ENCODE results near the gene OSCAR.
A peak's percentile ranks its signal among the peaks of the same experiment; 100 is the strongest.

OSCAR gene, protein sequence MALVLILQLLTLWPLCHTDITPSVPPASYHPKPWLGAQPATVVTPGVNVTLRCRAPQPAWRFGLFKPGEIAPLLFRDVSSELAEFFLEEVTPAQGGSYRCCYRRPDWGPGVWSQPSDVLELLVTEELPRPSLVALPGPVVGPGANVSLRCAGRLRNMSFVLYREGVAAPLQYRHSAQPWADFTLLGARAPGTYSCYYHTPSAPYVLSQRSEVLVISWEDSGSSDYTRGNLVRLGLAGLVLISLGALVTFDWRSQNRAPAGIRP

DNA sequence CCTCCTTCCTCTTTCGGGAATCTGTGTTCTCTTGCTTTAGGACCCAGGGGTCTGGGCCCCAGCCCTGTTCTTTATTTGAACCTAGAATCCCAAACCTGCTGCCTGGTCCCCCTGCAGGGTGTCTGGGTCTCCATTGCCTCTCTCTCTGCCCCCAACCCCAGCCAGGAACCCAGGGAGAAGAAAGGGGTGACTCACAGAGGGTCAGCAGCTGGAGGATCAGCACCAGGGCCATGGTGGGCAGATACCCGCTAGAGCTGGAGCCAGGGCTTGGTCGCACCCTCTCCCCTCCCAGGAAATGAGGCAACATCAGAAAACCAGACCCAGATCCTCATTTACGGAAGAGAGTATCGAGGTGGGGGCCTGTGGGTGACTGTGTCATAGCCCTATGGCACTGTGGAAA is at the start of gene OSCAR:
Gene OSCAR (minus strand): TSS at position 243 of the 400 bp plus-strand sequence. CDS start 11 bp downstream, at position 232.
- no peak for DNase-seq (ENCODE audit: low read depth)

DNA sequence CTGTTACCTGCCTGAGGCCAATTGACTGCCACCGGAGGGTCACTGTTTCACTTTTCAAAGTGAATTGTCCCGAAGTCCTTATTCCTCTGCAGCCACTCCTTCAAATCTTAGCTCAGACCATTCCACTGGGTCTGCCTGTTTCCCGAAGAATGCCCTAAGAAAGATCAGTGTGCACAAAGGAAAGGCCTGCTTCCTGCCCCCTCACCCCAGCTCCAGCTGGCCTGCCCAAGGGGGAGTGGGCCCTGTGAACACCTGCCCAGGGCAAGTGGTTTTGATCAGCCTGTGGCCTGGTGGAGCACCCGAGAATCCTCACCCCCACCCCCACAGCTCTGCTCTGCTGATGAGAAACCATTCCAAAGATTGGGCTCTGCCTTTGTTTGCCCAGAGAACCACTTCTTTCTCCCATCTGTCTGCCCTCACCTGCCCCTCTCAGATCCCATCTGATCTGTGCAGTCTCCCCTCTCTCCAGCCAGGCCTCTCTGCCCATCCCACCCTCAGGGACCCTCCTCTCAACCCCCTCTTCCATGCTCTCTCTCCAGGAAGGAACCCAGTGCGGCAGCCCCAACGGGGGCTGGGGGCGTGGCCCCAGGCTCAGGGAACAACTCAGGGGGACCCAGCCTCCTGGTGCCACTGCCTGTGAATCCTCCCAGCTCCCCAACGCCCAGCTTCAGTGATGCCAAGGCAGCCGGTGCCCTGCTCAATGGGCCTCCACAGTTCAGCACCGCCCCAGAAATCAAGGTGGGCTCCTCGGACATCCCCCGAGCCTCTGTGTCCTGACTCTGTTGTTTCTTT is 48.6 kb upstream of the OSCAR start:
- no peak for DNase-seq (ENCODE audit: low read depth)

DNA sequence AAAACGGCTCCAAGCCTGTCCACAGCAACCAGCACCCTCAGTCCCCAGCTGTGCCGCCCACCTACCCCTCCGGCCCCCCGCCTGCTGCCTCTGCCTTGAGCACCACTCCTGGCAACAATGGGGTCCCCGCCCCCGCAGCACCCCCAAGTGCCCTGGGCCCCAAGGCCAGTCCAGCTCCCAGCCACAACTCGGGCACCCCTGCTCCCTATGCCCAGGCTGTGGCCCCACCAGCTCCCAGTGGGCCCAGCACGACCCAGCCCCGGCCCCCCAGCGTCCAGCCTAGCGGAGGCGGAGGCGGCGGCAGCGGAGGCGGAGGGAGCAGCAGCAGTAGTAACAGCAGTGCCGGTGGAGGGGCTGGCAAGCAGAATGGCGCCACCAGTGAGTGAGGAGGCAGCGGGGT is 47.6 kb upstream of the OSCAR start:
- no peak for DNase-seq (ENCODE audit: low read depth)

DNA sequence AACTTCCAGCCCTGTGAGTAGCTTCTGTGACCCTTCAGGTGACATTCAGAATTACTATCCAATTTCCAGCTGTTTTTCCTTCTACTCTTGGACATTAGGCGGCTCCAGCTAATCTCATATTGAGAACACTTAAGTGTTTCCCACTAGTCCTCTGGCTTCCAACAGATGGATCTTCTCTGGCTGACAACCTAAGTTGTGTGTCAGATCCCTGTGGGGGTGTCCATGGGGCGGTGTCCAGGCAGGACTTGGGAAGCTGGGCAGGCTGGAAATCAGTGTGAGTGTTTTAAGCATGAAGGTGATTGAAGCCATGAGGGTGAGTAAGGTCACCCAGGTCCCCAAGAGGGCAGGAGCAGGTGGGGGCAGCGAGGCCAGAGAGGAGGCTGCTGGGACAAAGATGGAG is 47.1 kb upstream of the OSCAR start:
- no peak for DNase-seq (ENCODE audit: low read depth)

DNA sequence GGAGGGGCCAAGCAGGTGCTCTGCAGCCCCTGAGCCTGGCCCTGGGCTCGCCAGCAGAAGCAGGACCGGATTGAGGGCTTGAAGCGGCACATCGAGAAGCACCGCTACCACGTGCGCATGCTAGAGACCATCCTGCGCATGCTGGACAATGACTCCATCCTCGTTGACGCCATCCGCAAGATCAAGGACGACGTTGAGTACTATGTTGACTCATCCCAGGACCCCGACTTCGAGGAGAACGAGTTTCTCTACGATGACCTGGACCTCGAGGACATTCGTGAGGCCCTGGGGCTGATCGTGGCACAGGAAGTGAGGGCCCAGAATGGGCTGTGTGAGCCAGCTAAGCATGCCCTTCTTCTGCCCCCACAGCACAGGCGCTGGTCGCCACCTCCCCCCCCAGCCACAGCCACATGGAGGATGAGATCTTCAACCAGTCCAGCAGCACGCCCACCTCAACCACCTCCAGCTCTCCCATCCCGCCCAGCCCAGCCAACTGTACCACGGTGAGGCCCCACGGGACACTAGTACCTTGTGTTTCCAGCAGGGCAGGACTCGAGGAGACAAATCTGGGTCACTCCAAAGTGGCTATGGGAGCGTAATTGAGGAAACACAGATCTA is 45.0 kb upstream of the OSCAR start:
- no peak for DNase-seq (ENCODE audit: low read depth)

DNA sequence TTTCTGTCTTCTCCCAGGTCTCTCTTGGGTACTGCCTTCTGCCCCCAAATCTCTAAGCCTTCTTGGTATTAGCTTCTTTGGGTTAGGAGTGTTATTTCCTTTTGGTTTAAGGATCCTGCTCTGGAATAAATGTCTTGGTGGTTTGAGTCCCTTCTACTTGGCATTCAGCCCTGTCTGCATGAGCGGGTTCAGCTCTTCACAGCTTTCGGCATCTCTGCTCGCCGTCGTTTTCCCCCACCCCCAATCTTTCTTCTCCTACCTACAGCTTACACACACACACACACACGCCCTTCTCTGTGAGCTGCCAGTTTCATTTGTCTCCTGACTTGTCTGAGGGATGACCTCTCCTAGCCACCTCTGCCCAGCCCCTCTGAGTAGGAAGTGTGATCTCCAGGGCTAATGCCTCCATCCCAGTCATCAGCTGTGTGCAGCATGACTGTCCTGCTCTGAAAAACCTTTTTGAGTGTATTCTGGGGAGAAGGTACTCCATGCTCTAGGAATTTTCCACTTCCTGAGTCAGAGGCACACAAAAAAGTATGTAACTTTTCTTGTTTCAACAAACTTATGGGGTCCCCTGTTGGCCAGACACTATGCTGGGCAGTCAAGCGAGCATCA is 41.7 kb upstream of the OSCAR start:
- DNase-seq (ENCODE audit: low read depth), result no peak

DNA sequence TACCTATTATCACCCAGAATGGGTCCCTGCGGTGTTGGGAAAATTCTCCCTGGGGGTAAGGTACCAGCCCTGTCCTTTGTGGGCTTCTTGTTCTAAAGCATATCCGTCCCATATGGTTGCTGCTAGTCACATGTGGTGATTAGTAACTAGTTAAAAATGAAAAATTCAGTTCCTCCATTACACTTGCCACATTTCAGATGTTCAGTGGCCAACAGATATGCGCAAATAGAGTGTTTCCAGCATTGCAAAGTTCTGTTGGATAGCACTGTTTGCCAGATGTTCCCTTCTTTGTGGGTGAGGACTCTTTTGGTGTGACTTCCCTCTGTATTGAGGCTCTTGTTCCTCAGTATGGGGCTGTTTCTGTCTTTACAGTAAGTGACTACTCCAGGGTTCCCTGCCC is 40.8 kb upstream of the OSCAR start:
- DNase-seq (ENCODE audit: low read depth), result no peak

DNA sequence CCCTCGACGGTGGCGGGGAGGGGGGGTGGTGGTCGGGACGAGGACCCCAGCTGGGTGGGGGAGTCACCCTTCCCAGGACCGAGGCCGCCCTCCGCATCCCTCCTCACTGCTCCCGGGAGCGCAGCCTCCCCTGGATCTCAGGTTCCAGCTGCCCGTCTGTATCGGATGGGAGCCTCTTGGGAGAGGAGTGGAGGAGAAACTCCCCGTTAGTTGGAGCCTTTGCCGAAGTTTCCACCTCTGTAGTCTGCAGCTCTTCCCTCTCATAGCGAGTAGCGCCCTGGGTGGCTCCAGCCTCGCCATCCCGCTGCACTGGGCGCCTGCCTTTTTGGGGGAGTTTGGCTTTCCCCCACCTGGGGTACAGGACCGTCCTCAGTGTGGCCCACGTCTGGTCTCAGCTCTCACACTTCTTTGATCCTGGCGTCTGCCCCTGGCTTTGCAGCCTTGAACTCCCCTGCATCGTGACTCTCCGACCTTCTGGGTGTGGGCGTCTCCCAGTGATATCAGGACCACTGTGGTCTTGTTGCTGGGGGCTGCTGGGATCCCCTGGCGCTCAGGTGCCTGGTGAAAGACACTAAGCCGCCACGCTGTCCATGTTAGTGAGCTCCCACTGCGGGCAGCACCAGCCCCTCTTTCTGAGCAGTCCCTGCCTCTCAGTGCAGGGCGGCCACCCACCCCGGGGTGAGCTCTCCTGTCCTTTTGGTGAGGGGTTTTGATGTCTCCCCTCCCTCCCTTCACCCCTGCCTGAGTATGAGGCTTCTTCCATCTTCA is 38.1 kb upstream of the OSCAR start:
- no peak for DNase-seq (ENCODE audit: low read depth)

DNA sequence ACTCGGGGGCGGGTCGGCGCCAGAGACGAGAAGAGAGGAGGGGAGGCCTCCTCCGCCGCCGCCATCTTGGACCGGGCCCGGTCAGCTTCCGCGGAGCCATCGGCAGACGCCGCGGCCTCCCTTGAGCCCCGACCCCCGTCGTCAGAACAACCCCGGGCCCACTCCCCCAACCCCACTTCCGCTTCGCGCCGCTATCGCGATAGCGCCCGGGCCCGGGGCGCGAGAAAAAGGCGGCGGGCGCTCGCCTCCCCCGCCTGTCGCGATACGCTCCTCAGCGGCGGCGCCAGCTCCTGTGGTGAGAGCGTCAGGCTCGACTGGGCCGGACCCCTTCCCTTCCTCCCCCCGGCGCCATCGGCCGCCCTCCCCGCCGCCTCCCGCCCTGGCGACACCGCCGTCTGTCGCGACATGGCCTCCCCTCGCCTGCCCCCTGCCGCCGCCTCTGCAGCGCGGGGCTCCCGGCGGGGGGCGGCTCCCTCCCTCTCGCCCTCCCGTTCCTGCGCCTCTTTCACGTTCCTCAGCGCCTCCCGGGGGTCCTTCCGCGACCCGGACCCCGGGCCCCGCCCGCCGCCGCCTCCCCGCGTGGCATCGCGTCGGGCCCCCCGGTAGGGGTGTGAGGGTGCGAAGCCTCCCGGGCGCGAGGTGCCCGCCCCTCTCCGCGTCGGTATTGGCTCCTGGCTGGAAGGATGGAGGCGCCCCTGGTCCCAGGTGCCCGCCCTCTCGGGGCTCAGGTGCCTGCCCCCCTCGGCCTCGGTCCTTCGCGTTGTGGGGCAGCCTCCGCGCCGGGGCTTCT is 37.3 kb upstream of the OSCAR start, which contains the start of gene CNOT3:
Gene CNOT3 (plus strand): TSS at position 64 of the 790 bp plus-strand sequence. CDS start 5,217 bp downstream, outside the sequence.
- no peak for DNase-seq (ENCODE audit: low read depth)

DNA sequence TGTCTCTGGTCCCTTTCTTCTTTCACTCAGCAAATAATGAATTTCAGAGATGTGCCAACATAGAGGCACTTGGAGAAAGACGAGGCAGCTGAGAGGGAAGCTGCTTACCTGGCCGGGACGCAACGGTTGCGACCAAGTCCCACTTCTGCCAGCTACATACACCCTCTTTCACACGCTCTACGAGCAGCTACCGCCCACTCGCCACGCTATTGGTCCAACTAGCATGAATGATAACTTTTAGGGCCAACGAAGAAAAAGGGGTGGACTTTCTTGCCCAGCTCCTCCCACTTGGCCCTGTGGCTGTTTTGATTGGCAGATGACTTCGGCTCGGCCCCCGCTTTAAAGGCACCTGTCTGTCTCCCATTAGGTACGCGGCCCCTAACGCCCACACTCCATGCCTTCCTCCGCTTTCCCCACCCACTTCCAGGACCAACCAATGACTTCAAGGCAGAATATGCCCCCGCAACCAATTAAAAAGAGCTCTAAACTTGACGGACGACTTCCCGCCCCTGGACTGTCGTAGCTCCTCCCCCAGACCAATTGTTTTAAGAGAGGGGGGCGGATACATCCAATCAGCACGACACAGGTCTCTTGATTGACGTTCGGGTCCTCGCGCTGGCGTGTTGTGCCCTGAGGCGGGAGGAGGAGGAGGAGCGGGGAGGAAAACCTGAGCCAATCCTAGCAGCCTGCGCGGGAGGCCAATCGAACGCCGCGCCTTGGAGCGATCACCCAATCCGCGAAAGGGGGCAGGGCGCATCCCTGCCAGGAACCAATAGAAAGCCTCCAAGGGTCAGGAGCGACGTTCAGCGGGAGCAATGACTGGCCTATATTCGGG is 36.5 kb upstream of the OSCAR start:
- peak; percentile 100 for DNase-seq (ENCODE audit: low read depth)

DNA sequence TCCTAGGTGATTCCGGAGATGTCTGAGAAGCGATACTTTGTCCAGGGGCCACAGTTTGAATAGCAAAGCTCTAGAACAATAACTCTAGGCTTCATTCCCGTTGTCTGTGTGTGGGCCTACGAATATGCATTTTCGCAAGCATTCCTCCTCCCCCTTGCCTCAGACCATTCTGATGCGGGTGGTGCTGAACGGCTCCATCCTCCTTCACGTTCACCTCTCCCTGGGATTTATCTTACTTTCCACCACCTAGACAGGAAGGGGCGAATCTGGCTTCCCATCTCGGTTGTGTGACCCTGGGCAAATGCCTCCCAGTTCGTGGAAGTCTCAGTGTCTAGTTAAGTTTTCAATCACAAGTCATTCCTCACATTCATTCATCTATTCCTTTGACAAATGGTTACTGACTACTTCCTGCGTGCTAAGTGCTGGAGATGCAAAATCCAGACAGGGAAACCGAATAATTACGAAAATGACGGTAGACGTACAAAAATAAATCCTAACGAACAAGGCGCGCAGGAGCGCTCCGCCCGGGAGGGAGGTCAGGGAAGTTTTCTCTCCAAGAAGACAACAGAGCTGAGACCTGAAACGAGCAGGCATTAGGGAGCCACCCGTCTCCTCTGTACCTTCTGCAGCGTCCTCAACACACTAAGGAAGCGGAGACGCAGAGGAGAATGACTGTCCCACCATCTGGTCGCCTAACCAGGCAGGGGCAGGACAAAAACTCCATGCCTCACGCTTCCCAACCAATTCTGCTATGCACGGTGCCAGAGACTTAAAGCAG is 35.7 kb upstream of the OSCAR start:
- DNase-seq (ENCODE audit: low read depth), result no peak

DNA sequence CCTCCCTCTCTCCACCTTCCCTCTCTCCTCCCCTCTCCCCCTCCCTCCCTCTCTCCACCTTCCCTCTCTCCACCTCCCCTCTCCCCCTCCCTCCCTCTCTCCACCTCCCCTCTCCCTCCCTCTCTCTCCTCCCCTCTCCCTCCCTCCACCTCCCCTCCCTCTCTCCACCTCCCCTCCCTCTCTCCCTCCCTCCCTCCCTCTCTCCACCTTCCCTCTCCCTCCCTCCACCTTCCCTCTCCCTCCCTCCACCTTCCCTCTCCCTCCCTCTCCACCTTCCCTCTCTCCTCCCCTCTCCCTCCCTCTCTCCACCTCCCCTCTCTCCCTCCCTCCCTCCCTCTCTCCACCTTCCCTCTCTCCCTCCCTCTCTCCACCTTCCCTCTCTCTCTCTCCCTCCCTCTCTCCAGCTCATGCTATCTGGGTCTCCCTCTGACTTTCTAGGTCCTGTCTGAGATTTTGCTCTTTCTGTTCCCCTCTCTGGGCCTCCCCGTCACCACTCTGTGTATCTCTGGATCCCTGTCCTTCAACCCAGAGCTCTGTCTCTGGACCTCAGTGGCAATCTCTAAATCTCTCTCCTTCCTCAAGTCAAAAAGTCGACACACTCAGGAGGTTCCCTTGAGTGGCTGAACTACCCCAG is 33.5 kb upstream of the OSCAR start:
- DNase-seq (ENCODE audit: low read depth), result no peak

DNA sequence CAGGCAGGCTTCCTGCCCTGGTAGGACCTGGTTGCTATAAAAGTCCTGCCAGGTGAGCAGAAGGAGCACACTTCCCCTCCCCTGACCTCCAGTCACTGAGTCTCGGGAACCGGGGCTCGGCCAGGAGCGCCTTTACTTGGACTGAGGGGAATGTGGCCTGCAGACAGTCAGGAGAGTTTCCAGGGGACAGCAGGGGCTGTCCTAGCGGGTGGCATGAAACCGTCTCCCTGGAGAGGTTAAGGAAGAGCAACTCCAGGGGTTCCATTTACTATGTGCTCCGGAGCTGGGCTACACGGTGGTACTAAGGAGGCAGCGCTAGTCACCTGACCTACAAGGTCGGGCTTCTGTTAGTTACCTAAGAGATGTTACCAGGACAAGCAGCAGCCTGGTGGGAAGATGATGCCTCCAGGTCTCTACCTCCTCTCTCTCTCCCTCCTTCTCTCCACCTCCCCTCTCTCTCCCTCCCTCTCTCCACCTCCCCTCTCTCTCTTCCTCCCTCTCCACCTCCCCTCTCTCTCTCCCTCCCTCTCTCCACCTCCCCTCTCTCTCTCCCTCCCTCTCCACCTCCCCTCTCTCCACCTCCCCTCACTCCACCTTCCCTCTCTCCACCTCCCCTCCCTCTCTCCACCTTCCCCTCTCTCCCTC is 32.8 kb upstream of the OSCAR start:
- DNase-seq (ENCODE audit: low read depth), result peak; percentile 92

DNA sequence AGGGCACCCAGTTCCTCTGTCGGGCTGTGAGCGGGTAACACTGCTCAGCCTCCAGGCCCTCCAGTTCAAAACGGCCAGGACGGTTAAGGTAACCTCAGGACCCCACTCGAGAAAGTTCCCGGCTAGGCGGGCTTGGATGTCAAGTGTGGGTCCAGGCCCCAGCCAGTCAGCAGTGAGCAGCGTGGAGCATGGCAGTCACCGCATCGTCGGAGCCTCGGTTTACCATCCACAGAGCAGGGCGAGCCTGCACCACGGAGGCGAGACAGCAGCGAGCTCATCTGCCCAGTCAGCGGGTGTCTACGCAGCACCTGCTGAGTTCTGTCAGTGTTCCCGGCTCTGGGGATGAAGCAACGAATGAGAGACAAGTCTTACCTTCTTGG is 29.0 kb upstream of the OSCAR start:
- DNase-seq (ENCODE audit: low read depth), result no peak

DNA sequence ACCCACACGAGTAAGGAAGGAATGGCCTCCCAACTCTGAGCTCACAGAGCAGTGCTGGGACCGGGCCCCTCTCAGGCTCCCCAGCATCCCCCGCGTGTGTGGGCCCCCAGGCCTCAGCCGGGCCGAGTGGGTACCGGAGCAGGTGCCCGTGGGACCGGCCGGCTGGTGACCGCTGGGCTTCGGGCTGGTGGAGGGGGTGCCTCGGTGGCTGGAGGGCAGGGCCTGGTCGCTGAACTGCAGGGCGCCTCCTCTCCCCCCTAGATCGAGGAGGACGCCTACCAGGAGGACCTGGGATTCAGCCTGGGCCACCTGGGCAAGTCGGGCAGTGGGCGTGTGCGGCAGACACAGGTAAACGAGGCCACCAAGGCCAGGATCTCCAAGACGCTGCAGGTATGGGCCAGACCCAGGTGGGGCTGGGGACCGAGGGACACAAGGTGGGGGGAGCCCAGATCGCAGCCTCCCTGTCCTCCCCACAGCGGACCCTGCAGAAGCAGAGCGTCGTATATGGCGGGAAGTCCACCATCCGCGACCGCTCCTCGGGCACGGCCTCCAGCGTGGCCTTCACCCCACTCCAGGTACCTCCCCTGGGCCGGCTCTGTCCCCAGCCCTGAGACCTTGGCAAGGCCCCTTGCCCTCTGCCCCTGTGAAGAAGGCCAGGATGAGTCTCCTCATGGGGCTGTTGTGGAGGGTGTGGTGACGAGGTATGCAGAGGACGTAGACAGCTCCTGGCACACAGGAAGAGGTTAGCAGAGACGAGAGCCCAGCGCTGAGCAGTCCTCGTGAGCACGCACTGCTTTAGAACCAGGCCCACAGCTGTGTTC is 28.4 kb upstream of the OSCAR start:
- DNase-seq (ENCODE audit: low read depth), result no peak

DNA sequence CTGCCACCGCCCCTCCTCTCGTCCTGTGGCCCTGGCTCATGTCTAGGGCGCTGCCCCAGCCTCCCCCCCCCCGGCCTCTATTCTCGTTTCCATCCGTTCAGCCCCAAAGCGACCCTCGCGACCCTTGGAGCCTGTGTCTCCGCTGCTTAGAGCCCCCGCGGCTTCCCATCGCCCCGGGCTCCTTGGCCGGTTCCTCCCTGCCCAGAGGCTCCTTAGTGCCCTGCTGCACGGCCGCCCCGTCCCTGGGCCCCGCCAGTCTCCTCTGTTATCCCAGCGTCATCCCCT is 27.8 kb upstream of the OSCAR start:
- no peak for DNase-seq (ENCODE audit: low read depth)

DNA sequence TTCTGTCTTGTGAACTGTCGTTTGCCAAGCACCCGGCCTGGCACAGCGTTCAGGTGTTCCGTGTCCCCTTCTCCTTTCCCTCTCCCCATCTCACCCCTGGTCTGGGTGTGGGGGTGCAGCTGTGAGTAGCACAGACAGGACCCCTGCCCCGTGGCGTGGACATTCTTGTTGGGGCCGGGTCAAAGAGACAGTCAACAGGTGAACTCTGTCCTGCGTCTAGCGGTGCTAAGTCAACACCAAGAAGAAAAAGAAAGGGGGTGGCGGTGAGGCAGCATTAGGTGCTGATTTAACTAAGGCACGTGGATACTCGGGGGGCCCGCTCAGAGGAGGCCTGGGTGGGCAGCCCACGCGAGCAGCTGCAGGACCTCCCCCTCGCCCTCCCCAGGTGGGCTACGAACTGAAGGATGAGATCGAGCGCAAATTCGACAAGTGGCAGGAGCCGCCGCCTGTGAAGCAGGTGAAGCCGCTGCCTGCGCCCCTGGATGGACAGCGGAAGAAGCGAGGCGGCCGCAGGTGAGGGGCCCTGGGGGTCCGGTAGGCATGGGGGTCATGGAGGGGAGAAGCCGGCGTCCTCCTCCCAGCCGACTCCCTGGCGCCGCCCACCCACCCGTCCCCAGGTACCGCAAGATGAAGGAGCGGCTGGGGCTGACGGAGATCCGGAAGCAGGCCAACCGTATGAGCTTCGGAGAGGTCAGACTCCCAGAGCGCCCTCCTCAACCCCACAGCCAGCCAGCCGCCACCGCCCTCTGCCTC is 27.3 kb upstream of the OSCAR start:
- DNase-seq (ENCODE audit: low read depth), result no peak

All from HS-27A (cell line).